ENCODE measurements around the gene YPEL2. TPM values are rescaled to one million over a fixed set of nuclear protein-coding genes. Genes with fewer than 3 reads are reported as not detected.
A peak's percentile ranks its signal among the peaks of the same experiment; 100 is the strongest.
"Not testable (repeated sequence)": the region's sequence is repeated elsewhere in the genome, so short reads cannot be mapped to it uniquely, and the experiment has no call there.

Gene YPEL2, protein sequence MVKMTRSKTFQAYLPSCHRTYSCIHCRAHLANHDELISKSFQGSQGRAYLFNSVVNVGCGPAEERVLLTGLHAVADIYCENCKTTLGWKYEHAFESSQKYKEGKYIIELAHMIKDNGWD
- total RNA-seq, result 41.9 to 52.2 TPM (median 52.1 TPM) in 3 replicates
- long read RNA-seq, full-length matches to known transcripts, result 26 of 37 reads
- long read RNA-seq, partial matches to known transcripts, result 0 of 37 reads
- long read RNA-seq, other reads (novel, unspliced or antisense), result 11 of 37 reads

DNA sequence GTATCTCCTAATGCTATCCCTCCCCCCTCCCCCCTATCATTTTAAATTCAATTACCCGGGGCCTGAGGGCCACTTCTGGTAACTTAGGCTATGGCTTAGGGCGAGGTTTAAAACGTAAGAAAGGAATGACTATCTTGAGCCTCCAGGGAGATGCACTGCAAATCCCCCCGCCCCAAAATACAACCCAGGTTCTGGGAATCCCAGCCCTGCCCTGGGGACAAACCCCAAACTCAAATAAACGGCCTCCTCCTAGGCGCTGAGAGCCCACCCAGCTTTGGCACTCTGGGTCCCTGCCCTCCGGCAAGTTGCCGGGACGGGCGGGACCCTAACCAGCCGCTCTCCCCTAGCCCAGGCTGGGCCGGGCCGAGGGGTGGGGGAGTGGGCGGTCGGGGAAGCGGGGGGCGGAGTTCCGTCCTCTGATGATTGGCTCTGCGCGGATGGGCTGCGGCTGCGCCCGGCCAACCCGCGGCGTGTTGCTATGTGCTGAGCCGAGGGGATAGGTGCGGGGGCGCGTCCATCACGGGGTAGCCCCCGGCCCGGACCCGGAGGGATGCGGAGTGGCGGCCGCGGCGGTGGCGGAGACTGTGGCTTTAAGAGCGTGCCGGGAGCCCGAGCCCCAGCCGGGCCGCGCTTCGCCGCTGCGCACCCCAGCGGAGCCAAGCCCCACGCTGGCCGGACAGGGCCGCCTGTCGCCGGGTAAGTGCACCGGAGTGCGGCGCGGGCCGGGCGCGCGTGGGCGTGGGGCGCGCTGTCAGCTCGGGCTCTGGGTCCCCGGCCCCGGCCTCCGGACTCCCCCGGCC is at the start of gene YPEL2:
TSS of gene YPEL2 (plus strand) at position 527 of the 800 bp plus-strand sequence. CDS start 21,755 bp downstream, outside the sequence.
- TF ChIP-seq, protein P1, sequence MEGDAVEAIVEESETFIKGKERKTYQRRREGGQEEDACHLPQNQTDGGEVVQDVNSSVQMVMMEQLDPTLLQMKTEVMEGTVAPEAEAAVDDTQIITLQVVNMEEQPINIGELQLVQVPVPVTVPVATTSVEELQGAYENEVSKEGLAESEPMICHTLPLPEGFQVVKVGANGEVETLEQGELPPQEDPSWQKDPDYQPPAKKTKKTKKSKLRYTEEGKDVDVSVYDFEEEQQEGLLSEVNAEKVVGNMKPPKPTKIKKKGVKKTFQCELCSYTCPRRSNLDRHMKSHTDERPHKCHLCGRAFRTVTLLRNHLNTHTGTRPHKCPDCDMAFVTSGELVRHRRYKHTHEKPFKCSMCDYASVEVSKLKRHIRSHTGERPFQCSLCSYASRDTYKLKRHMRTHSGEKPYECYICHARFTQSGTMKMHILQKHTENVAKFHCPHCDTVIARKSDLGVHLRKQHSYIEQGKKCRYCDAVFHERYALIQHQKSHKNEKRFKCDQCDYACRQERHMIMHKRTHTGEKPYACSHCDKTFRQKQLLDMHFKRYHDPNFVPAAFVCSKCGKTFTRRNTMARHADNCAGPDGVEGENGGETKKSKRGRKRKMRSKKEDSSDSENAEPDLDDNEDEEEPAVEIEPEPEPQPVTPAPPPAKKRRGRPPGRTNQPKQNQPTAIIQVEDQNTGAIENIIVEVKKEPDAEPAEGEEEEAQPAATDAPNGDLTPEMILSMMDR (IDR thresholded peaks at IDR 0.05), result no peak
- H3K9me3 Mint-ChIP-seq (ENCODE audit: low read depth), result no peaks in the 10 kb centered on the region
- no peaks in the 10 kb centered on the region for H3K27me3 Mint-ChIP-seq (ENCODE audit: low read depth)
- peaks cover 76% of the 10 kb centered on the region for H3K4me1 Mint-ChIP-seq (ENCODE audit: low read depth)
- peaks cover 1% of the 10 kb centered on the region for H3K36me3 Mint-ChIP-seq (ENCODE audit: low read depth)
- H3K27ac Mint-ChIP-seq (ENCODE audit: unreplicated experiment), result peak within 1 kb of the TSS; percentile 88
- peak; percentile 99 for DNase-seq (ENCODE audit: low spot score)
- H3K4me3 Mint-ChIP-seq (ENCODE audit: unreplicated experiment), result peak within 1 kb of the TSS; percentile 94

DNA sequence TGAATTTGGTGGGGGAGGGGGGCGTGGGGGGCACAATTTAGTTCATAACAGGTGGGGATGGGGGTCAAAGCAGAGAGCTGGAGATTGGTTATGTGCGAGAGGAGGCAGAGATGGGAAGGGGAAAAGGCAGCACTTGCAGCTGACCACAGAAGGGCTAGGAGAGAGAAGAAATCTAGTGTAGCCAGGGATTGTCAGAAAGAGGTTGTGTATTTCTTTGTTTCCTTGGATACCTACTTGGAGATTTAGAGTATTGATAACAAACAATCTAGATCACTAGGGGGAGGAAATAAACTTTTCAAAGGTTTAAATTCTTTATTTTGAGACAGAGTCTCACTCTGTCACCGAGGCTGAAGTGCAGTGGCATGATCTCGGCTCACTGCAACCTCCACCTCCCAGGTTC is 47.1 kb upstream of the YPEL2 start:
- Mint-ChIP-seq H3K27me3 (ENCODE audit: low read depth) (no peaks in the 10 kb centered on the region), H3K9me3 (ENCODE audit: low read depth) (no peaks in the 10 kb centered on the region), H3K36me3 (ENCODE audit: low read depth) (peaks cover 2% of the 10 kb centered on the region), H3K27ac (ENCODE audit: unreplicated experiment) (no peak overlapping the region), H3K4me1 (ENCODE audit: low read depth) (peaks cover 4% of the 10 kb centered on the region), H3K4me3 (ENCODE audit: unreplicated experiment) (no peak overlapping the region)
- TF ChIP-seq, protein P1 (IDR thresholded peaks at IDR 0.05), result no peak
- DNase-seq (ENCODE audit: low spot score), result no peak

DNA sequence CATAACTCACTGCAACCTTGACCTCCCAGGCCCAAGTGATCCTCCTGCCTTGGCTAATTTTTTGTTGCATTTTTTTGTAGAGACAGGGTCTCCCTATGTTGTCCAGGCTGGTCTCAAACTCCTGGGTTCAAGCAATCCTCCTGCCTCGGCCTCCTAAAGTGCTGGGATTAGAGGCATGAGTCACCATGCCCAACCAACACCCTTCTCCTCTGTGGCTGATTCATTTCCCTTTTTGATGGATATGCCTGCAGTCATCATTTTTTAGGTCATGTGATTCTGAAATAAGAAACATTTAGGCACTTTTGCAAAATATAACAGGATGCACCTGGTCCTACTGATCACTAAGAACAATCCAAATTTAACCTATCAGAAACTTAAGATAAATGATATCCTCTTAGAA is 44.0 kb upstream of the YPEL2 start:
- Mint-ChIP-seq H3K4me1 (ENCODE audit: low read depth) (peaks cover 4% of the 10 kb centered on the region), H3K27me3 (ENCODE audit: low read depth) (no peaks in the 10 kb centered on the region), H3K4me3 (ENCODE audit: unreplicated experiment) (no peak overlapping the region), H3K36me3 (ENCODE audit: low read depth) (no peaks in the 10 kb centered on the region), H3K9me3 (ENCODE audit: low read depth) (no peaks in the 10 kb centered on the region), H3K27ac (ENCODE audit: unreplicated experiment) (no peak overlapping the region)
- no peak for DNase-seq (ENCODE audit: low spot score)
- TF ChIP-seq, protein P1 (IDR thresholded peaks at IDR 0.05), result no peak

DNA sequence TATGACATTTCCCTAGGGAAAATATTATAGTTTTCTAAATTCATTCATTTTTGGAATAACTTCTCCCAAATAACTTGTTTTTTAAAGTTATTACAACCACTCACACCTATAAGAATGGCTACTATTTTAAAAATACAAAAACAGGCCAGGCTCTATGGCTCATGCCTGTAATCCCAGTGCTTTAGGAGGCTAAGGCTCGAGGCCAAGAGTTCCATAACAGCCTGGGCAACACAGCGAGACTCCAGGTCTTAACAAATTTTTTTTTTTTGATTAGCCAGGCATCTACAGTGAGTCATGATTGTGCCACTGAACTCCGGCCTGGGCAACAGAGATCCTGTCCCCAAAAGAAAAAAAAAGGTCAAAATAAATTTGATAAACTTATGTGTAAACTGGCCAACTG is 43.6 kb upstream of the YPEL2 start:
- Mint-ChIP-seq H3K36me3 (ENCODE audit: low read depth) (no peaks in the 10 kb centered on the region), H3K4me1 (ENCODE audit: low read depth) (peaks cover 4% of the 10 kb centered on the region), H3K27ac (ENCODE audit: unreplicated experiment) (no peak overlapping the region), H3K27me3 (ENCODE audit: low read depth) (no peaks in the 10 kb centered on the region), H3K9me3 (ENCODE audit: low read depth) (no peaks in the 10 kb centered on the region), H3K4me3 (ENCODE audit: unreplicated experiment) (no peak overlapping the region)
- DNase-seq (ENCODE audit: low spot score), result no peak
- TF ChIP-seq, protein P1 (IDR thresholded peaks at IDR 0.05), result no peak

DNA sequence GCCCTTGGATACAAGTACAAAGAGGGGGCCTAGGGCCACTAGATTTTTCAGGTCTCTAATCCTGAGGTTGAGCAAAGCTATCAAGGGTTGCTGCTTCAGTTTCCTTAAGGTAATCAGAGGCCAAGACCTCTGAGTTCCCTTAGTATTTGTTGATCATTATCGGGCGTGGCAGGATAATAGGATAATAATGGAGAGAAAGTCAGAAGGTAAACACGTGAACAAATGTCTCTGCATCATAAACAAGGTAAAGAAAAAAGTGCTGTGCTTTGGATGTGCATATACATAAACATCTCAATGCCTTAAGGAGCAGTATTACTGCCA is 41.5 kb upstream of the YPEL2 start:
- H3K4me1 Mint-ChIP-seq (ENCODE audit: low read depth), result peaks cover 4% of the 10 kb centered on the region
- DNase-seq (ENCODE audit: low spot score), result no peak
- no peaks in the 10 kb centered on the region for H3K36me3 Mint-ChIP-seq (ENCODE audit: low read depth)
- no peak overlapping the region for H3K27ac Mint-ChIP-seq (ENCODE audit: unreplicated experiment)
- no peak overlapping the region for H3K4me3 Mint-ChIP-seq (ENCODE audit: unreplicated experiment)
- TF ChIP-seq, protein P1 (IDR thresholded peaks at IDR 0.05), result no peak
- H3K27me3 Mint-ChIP-seq (ENCODE audit: low read depth), result no peaks in the 10 kb centered on the region
- H3K9me3 Mint-ChIP-seq (ENCODE audit: low read depth), result no peaks in the 10 kb centered on the region

DNA sequence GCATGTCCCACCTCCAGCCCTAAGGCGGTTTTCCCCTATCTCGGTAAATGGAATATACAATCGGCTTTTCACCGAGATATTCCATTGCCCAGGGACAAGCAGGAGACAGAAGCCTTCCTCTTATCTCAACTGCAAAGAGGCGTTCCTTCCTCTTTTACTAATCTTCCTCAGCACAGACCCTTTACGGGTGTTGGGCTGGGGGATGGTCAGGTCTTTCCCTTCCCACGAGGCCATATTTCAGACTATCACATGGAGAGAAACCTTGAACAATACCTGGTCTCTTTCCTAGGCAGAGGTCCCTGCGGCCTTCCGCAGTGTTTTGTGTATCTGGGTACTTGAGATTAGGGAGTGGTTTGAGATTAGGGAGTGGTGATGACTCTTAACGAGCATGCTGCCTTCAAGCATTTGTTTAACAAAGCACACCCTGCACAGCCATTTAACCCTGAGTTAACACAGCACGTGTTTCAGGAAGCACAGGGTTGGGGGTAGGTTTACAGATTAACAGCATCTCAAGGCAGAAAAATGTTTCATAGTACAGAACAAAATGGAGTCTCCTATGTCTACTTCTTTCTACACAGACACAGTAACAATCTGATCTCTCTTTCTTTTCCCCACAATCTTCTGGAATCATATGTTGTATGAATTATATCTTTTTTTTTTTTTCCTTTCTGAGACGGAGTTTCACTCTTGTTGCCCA is 41.0 kb upstream of the YPEL2 start:
- H3K36me3 Mint-ChIP-seq (ENCODE audit: low read depth); H3K27me3 Mint-ChIP-seq (ENCODE audit: low read depth); H3K4me1 Mint-ChIP-seq (ENCODE audit: low read depth); H3K9me3 Mint-ChIP-seq (ENCODE audit: low read depth); DNase-seq (ENCODE audit: low spot score); H3K27ac Mint-ChIP-seq (ENCODE audit: unreplicated experiment); H3K4me3 Mint-ChIP-seq (ENCODE audit: unreplicated experiment): not testable (repeated sequence)
